HFFc6 (cell line): Measurements from ENCODE around the gene MYO3B. TPM values are rescaled to one million over a fixed set of nuclear protein-coding genes. Genes with fewer than 3 reads are reported as not detected.

Experiments used
- DNase-seq: peaks from one replicate; pipeline ENCODE4 v3.0.0-alpha.2; 2018
- H3K27ac Mint-ChIP-seq: 2 replicates; pipeline ENCODE4 v1.8.0; 2020; ENCODE audit warnings: mild to moderate bottlenecking, mixed read lengths
- H3K27me3 Mint-ChIP-seq: 2 replicates; pipeline ENCODE4 v1.8.0; 2021; ENCODE audit warnings: mild to moderate bottlenecking, moderate library complexity, mixed read lengths; ENCODE audit not compliant: insufficient read depth
- H3K36me3 Mint-ChIP-seq: 2 replicates; pipeline ENCODE4 v1.8.0; 2021; ENCODE audit warnings: low read depth, mixed read lengths
- H3K4me1 Mint-ChIP-seq: 2 replicates; pipeline ENCODE4 v1.8.0; 2020; ENCODE audit warnings: low read depth, mixed read lengths
- H3K4me3 Mint-ChIP-seq: 2 replicates; pipeline ENCODE4 v1.8.0; 2020; ENCODE audit warnings: mild to moderate bottlenecking, moderate library complexity, mixed read lengths
- H3K9me3 Mint-ChIP-seq: 2 replicates; pipeline ENCODE4 v1.8.0; 2020; ENCODE audit warnings: mild to moderate bottlenecking, mixed read lengths
- total RNA-seq, 6 experiments: library from RNA; stranded (reverse); fragmentation: NEBNext Ultra II Directional; extraction: Animal tissue kit (Norgen Biotek cat#: 25700); gene quantifications; 2 replicates in 1 of 6; 3 replicates in 5 of 6; pipeline ENCODE4 v1.2.3, GENCODE V29; 2021
- TF ChIP-seq, protein P1 (sequence below): fragments of 200-600 bp; sonication (generic); IDR thresholded peaks from 2 replicates; pipeline ENCODE4 v1.5.0; 2021; ENCODE audit warnings: antibody characterized with exemption, mild to moderate bottlenecking

Gene MYO3B
- total RNA-seq, 6 experiments from 2014 or later, result not detected

DNA sequence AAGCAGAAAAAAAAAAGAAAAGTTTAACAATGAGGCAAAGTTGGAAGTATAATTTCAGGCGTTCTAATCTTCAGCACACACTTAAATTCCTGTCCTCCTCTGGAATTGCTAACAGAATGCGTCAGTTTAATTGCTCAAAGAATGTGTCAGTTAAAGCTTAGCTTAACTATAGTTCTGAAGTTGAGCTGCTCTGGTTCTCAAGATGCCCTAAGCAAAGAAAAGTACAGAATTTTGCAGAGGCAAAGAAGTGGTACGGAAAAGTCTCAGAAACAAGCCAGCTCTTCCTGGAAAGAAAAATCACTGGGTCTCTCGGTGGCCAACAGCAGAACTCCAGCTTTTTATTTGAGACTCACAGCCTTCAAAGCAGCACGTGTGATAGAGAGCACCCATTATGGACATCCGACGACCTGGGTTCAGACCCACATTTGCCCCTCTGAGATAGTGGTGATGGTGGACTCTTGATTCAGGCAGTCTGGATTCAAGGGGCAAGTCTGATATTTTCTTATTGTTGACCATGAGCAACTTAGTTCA, 22.2 kb upstream of the MYO3B start:
- H3K4me1 Mint-ChIP-seq, result peaks cover 28% of the 10 kb centered on the region
- H3K27me3 Mint-ChIP-seq, result no peaks in the 10 kb centered on the region; the same call in 1 of the 2 replicates
- H3K4me3 Mint-ChIP-seq, result peak overlapping the region; percentile 70
- no peak for DNase-seq
- no peak overlapping the region; the same call in 1 of the 2 replicates for H3K27ac Mint-ChIP-seq
- no peaks in the 10 kb centered on the region for H3K36me3 Mint-ChIP-seq
- no peaks in the 10 kb centered on the region; the same call in 1 of the 2 replicates for H3K9me3 Mint-ChIP-seq
- TF ChIP-seq, protein P1, sequence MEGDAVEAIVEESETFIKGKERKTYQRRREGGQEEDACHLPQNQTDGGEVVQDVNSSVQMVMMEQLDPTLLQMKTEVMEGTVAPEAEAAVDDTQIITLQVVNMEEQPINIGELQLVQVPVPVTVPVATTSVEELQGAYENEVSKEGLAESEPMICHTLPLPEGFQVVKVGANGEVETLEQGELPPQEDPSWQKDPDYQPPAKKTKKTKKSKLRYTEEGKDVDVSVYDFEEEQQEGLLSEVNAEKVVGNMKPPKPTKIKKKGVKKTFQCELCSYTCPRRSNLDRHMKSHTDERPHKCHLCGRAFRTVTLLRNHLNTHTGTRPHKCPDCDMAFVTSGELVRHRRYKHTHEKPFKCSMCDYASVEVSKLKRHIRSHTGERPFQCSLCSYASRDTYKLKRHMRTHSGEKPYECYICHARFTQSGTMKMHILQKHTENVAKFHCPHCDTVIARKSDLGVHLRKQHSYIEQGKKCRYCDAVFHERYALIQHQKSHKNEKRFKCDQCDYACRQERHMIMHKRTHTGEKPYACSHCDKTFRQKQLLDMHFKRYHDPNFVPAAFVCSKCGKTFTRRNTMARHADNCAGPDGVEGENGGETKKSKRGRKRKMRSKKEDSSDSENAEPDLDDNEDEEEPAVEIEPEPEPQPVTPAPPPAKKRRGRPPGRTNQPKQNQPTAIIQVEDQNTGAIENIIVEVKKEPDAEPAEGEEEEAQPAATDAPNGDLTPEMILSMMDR, result no peak

DNA sequence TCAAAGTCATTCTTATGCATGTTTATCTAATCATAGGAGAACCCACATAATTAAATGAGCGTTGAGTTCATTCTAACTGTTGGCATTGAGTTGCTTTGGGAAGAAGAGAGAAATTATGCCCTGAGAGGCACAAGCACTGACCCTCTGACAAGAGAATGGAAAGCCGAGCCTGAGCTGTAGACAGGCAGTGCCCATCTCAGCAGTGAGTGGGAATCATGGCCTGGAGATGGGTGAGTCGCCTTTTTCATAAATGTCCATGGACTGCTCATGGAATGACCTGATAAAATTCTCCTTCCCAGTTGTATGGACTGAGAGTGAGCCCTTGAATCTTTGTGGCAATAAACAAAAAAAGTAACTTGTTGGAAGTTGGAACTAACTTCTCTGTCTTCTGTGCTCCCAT, 21.4 kb upstream of the MYO3B start:
- Mint-ChIP-seq H3K27me3 (no peaks in the 10 kb centered on the region; the same call in 1 of the 2 replicates), H3K36me3 (no peaks in the 10 kb centered on the region), H3K9me3 (no peaks in the 10 kb centered on the region; the same call in 1 of the 2 replicates), H3K4me3 (no peak overlapping the region; the same call in 1 of the 2 replicates), H3K27ac (no peak overlapping the region; the same call in 1 of the 2 replicates), H3K4me1 (peaks cover 35% of the 10 kb centered on the region)
- DNase-seq, result no peak
- TF ChIP-seq, protein P1, result no peak

DNA sequence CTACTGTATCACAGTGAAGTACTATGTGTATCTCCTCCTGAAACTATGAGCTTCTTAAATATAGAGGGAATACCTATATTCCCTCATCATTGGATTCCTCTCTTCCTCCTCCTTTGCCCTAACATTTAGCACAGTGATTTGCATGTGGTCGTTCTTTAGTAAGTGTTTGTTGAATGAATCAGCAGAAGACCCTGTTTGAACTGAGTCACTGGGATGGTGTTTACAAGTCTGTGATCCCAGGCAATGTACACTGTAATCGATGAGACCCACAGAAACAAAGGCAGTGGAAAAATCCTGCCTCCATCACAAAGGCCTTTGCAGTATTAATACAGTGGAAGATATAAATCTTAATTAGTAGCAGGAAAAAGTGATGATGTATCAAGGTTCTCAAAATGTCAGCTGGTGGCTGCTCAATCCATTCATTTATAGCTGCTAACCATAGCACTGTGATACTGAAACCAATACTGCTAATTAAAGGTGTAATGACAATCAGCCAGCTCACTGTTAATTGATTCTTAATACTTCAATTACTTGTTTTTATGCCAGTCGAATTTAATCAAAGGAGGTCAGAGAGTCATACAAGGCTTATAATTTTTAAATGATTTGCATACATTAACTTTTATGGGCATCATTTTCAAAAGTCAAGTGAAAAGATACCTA, 20.8 kb upstream of the MYO3B start:
- Mint-ChIP-seq H3K4me1 (peaks cover 40% of the 10 kb centered on the region), H3K9me3 (no peaks in the 10 kb centered on the region; the same call in 1 of the 2 replicates), H3K4me3 (no peak overlapping the region; the same call in 1 of the 2 replicates), H3K27ac (no peak overlapping the region; the same call in 1 of the 2 replicates), H3K36me3 (no peaks in the 10 kb centered on the region), H3K27me3 (no peaks in the 10 kb centered on the region; the same call in 1 of the 2 replicates)
- TF ChIP-seq, protein P1, result no peak
- no peak for DNase-seq

DNA sequence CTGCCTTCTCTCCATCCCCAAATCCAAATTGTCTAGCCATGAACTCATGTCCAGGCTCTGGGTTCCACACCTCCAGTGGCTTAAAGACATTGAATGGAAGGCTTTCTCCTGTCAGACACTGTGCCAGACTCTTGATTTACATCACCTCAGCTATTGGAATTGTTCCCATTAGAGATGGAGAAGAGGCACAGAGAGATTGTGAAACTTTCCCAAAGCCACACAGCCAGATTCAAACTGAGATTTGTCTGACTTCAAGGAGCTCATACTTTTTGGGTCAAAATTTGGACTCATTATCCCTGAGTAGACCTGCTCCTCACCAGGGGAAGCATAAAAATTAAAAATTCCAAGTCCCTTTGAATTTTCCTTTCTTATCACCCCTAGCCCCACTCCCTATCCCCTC, 18.9 kb upstream of the MYO3B start:
- Mint-ChIP-seq H3K4me3 (no peak overlapping the region), H3K27ac (no peak overlapping the region), H3K27me3 (no peaks in the 10 kb centered on the region; the same call in 1 of the 2 replicates), H3K4me1 (peaks cover 55% of the 10 kb centered on the region), H3K9me3 (no peaks in the 10 kb centered on the region; the same call in 1 of the 2 replicates), H3K36me3 (no peaks in the 10 kb centered on the region)
- DNase-seq, result no peak
- TF ChIP-seq, protein P1, result no peak

DNA sequence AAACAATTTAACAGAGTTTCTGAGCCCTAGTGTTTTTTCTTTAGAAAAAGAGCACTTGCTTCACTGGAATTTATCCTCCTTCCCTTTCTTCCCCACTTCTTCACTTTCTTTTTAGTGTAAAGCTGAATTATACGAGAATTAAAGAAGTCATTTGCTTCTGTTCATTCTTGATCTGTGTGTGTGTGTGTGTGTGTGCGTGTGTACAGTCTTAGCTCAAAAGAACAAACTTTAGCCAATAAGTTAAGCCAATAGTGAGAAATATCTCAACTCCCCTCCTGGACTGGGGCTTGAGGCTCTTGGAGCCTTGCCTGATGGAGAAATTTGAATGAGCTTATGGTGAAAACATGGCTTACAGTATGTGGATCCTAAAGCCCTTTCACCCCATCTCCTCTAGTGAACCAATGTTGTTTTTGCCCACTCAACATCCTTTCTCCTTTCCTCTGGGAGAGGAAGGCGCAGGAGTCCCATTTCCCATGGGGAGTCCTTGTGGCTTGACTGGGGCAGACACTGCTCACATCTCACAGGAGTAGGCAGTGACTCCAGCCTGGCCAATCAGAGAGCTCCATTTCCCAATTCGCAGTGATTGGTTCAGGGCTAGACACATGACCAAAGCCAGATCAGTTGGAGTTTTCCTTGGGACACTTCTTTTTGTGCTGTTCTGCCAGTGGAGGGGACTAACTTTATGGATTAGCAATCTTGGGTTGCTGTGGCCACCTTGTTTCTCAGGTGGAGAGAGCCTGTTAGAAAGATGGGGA, 16.3 kb upstream of the MYO3B start:
- TF ChIP-seq, protein P1, result no peak
- H3K4me3 Mint-ChIP-seq, result 0 out of 2 replicates have a peak overlapping the region, but pooled peaks have one; percentile 2
- H3K36me3 Mint-ChIP-seq, result no peaks in the 10 kb centered on the region
- H3K9me3 Mint-ChIP-seq, result no peaks in the 10 kb centered on the region
- H3K4me1 Mint-ChIP-seq, result peaks cover 43% of the 10 kb centered on the region
- H3K27ac Mint-ChIP-seq, result peak overlapping the region; percentile 71; the same call in 1 of the 2 replicates
- DNase-seq, result no peak
- H3K27me3 Mint-ChIP-seq, result no peaks in the 10 kb centered on the region
